C4-2B (cell line): ENCODE data around the gene PCDHA13.

Source experiments
- ZFX ChIP-seq: fragments of 450-650 bp; IDR thresholded peaks from 2 replicates; pipeline ENCODE4 v1.6.1; 2017
- TF ChIP-seq, protein P1 (sequence below): fragments of 450-650 bp; conservative IDR thresholded peaks from 2 replicates; pipeline ENCODE4 v1.5.1; 2017; ENCODE audit warnings: mild to moderate bottlenecking

DNA sequence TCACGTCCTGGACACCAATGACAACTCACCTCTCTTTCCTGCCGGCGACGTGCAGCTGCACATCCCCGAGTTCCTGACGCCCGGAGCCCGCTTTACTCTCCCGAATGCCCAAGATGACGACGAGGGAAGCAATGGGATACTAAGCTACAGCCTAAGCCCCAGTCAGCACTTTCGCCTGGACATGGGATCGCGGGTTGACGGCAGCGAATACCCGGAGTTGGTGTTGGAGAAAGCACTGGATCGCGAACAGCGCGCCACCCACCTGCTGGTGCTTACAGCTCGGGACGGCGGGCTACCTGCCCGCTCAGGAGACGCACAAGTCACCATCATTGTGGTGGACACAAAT, 45.3 kb downstream of the PCDHA13 start:
- TF ChIP-seq, protein P1, sequence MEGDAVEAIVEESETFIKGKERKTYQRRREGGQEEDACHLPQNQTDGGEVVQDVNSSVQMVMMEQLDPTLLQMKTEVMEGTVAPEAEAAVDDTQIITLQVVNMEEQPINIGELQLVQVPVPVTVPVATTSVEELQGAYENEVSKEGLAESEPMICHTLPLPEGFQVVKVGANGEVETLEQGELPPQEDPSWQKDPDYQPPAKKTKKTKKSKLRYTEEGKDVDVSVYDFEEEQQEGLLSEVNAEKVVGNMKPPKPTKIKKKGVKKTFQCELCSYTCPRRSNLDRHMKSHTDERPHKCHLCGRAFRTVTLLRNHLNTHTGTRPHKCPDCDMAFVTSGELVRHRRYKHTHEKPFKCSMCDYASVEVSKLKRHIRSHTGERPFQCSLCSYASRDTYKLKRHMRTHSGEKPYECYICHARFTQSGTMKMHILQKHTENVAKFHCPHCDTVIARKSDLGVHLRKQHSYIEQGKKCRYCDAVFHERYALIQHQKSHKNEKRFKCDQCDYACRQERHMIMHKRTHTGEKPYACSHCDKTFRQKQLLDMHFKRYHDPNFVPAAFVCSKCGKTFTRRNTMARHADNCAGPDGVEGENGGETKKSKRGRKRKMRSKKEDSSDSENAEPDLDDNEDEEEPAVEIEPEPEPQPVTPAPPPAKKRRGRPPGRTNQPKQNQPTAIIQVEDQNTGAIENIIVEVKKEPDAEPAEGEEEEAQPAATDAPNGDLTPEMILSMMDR, result no peak
- no peak for TF ChIP-seq ZFX
